LNCaP clone FGC (cell line): Measurements from ENCODE around the gene AP1G2.

Experiments
- DNase-seq: peaks from one replicate; pipeline ENCODE4 v3.0.0-alpha.2; 2011; ENCODE audit warnings: low read depth
- H3K4me3 ChIP-seq: 2 replicates; pipeline ENCODE4 v1.5.1; 2011; ENCODE audit warnings: mild to moderate bottlenecking, low read depth, low read length, control low read depth
- TF ChIP-seq, protein P1 (sequence below): IDR thresholded peaks from 2 replicates; pipeline ENCODE4 v1.5.1; 2012; ENCODE audit warnings: mild to moderate bottlenecking; ENCODE audit not compliant: control insufficient read depth, insufficient read depth; ENCODE audit errors: extremely low read depth

Gene AP1G2

DNA sequence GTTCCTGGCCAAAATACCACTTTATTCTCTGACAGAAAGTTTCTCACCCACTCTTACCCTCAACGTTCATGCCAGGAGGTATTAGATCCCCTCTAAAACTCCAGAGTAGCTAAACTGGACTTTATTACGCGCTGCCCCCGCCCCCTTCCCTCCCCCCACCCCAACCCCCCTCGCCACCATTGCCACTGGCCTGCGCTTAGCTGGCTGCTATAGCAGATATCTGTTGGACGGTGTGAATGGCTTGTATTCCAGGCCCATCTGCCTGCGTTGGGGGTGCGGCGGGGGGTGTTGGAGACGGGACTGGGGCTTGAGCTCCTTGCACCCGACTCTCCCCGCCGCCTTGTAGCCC lies 12.1 kb downstream of the AP1G2 start:
- H3K4me3 ChIP-seq = peak overlapping the region; percentile 96
- TF ChIP-seq, protein P1, sequence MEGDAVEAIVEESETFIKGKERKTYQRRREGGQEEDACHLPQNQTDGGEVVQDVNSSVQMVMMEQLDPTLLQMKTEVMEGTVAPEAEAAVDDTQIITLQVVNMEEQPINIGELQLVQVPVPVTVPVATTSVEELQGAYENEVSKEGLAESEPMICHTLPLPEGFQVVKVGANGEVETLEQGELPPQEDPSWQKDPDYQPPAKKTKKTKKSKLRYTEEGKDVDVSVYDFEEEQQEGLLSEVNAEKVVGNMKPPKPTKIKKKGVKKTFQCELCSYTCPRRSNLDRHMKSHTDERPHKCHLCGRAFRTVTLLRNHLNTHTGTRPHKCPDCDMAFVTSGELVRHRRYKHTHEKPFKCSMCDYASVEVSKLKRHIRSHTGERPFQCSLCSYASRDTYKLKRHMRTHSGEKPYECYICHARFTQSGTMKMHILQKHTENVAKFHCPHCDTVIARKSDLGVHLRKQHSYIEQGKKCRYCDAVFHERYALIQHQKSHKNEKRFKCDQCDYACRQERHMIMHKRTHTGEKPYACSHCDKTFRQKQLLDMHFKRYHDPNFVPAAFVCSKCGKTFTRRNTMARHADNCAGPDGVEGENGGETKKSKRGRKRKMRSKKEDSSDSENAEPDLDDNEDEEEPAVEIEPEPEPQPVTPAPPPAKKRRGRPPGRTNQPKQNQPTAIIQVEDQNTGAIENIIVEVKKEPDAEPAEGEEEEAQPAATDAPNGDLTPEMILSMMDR = no peak
- DNase-seq = no peak

DNA sequence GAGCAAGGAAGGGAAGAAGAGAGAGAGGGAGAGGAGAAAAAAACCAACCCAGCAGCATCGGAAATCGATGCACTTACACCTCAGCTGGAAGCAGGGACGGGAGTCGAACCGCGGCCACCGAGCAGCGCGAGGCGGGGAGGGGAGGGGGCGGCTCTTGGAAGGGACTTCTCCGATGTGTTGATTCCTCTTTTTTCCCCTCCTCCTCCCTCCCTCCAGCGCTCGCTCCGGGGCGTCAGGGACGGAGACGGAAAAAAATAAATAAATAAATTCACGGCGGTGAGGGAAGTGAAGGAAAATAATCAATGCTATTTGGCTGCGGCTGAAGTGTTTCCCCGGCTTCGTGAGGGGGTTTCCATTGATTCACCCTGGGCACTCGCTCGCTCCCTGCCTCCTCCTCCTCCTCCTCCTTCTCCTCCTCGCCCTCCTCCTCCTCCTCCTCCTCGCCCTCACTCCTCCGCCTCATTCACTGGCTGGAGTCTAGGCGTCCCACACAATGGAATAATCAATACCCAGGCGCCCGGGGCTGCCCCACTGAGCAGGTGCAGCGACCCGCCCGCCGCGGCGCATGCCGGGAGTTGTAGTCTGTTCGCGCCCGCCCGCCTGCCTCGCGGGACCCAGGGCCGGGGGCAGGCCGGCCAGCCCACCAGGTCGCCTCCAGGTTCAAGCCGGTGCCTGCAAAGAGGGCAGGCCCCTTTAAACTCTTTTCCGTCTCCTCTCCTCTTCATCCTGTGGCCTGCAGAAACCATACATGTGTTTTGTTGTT lies 16.1 kb downstream of the AP1G2 start, which contains the start of gene ZFHX2:
ZFHX2 (minus strand) TSS at position 500 of the 763 bp plus-strand sequence. CDS start 16,440 bp downstream, outside the sequence.
- TF ChIP-seq, protein P1 = no peak
- peak; percentile 35 for DNase-seq
- H3K4me3 ChIP-seq = peak within 1 kb of the TSS; percentile 69

DNA sequence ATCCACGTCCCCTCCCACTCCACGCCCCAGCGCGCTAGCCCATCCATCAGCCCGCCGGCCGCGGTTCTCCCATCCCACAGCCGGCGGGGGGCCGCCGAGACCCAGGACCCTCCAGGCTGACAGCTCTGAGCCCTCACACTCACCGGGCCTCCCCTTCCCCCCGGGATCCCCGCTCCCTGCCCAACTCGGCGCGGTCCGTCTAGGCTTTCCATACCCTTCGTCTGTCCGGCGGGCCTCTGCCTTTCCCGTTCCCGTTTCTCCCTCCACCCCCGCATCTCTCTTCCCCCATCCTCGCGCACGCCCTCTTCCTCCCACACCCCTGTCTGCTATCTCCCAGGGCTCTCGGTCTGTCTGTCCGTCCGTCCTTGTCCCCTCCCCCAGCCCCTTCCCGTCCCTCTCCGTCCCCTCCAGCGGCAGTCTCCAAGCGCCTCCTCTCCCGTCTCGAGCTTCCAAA lies 16.8 kb downstream of the AP1G2 start:
- H3K4me3 ChIP-seq = peak overlapping the region; percentile 69
- TF ChIP-seq, protein P1 = no peak
- DNase-seq = no peak

DNA sequence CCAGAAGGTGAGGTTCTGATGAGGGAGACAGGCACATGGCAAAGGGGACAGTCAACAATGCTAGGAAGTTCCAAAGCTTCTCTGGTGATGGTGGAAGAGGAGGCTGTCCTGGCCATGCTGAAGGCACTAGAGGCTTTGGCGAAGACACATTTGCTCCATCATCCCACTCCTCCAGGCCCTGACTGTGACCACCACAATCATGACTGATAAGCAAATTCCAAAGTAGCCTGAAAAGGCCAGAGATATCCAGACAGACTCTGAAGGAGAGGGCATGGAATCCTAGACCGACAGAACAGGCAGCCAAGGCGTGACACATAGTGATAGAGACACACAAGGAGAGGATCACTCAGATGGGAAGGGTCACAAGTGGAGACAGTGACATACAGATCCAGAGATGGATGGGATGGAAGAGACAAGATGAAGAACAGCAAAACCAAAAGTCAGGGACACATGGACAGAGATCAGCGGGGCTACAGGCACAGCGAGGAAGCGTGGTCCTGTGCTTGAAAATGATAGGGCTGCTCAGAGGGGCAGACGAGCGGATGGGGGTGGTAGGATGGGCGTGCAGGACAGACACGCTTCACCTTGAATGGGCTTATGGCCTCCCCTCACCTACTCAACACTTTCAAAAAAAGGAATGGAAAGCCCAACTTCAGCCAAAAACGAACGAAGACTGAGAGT lies 17.3 kb downstream of the AP1G2 start:
- H3K4me3 ChIP-seq = peak overlapping the region; percentile 69
- TF ChIP-seq, protein P1 = no peak
- no peak for DNase-seq

DNA sequence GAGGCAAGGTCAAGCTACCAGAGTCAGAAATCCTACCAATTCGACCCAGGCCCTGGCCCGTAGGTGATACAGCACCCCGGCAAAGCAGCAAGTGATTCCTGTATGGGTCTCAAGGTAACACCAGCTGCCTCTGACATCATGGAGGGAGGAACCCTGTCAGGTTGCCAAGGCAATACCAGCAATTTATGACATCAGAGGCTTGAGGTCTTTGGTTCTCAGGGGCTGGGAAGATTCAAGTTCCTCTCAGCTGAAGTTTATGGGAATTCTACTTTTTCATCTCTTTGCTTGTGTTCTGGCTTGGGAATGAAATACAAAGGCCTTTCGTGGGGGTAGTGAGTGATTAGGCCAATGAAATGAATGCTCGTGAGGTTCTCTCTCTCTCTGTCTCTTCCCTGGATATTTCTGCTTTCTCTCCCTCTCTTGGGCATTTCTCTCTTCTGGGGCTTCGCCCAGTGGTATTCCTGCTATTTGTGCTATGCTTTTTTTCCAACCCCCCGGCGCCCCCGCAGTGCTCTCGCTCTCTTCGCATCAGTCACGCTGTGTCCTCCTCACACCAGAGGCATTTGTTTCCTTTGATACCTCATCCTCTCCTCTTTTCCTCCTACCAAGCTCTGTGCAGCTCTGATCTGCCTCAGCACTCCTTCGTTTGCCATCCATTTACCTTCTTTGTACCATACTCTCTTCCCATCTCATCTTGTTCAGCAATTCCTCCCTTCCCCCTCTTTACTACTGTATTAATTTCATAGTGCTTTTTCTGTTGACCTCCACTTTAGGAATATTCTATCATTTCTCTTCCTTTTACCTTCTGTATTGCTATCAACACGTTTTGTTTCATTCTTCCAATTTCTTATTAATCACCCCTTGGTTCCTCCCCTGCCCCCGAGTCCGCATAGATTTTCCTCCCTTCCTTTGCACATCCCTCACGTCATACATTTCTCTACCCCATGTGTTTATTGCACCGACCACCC lies 19.0 kb downstream of the AP1G2 start:
- no peak for DNase-seq
- no peak overlapping the region for H3K4me3 ChIP-seq
- TF ChIP-seq, protein P1 = no peak

DNA sequence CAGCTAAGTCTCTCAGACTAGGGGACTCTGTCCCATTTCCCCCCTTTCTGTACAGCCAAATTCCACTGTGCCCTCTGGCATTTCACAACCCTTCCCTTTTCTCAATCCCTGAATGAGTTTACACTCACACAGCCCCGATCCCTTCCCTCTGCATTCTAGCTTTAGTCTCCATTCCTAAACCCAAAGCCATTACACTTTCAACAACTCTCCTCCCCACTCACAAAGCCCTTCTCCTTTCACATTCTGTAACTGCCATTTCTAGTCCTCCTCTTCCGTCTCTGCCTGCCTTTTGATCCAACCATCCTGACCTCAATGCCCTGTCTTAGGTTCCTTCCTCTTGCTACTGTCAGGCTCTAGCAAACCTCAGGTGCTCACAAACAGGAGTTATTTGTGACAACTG lies 19.7 kb downstream of the AP1G2 start:
- no peak for DNase-seq
- H3K4me3 ChIP-seq = no peak overlapping the region
- TF ChIP-seq, protein P1 = no peak
